ENCODE results near the gene CNOT11. TPM values are rescaled to one million over a fixed set of nuclear protein-coding genes. Genes with fewer than 3 reads are reported as not detected.

Gene CNOT11
- total RNA-seq, 1 donor from 2014 or later, result 10.8 TPM

DNA sequence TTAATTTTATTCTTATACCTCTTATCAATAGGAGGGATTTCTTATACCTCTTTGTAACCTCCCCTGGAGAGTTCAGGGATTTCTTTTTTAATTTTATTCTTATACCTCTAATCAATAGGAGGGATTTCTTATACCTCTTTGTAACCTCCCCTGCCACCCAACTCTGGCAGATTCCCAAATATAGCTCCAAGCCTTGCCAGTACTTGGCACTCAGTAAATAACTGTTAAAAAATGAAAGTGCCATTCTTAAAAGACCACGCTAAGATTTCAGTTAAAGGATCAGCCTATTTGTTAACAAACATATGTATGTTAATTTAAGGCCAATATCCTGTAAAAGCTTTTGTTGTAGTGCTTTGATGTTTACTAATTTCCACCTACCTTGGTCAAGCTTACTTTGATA is 51.0 kb downstream of the CNOT11 start:
- TF ChIP-seq, protein P1, sequence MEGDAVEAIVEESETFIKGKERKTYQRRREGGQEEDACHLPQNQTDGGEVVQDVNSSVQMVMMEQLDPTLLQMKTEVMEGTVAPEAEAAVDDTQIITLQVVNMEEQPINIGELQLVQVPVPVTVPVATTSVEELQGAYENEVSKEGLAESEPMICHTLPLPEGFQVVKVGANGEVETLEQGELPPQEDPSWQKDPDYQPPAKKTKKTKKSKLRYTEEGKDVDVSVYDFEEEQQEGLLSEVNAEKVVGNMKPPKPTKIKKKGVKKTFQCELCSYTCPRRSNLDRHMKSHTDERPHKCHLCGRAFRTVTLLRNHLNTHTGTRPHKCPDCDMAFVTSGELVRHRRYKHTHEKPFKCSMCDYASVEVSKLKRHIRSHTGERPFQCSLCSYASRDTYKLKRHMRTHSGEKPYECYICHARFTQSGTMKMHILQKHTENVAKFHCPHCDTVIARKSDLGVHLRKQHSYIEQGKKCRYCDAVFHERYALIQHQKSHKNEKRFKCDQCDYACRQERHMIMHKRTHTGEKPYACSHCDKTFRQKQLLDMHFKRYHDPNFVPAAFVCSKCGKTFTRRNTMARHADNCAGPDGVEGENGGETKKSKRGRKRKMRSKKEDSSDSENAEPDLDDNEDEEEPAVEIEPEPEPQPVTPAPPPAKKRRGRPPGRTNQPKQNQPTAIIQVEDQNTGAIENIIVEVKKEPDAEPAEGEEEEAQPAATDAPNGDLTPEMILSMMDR (IDR thresholded peaks at IDR 0.05; ENCODE audit: insufficient read depth, low read length, severe bottlenecking), result no peak
- no peak for DNase-seq (ENCODE audit: low read depth)
- FAIRE-seq, result no peak
- Histone ChIP-seq H3K27me3 (ENCODE audit: control insufficient read depth, insufficient read depth, low read length) (no peaks in the 10 kb centered on the region), H3K36me3 (ENCODE audit: control insufficient read depth, insufficient read depth, low read length) (peaks cover 2% of the 10 kb centered on the region), H3K4me3 (ENCODE audit: low read depth, low read length) (no peak overlapping the region)

DNA sequence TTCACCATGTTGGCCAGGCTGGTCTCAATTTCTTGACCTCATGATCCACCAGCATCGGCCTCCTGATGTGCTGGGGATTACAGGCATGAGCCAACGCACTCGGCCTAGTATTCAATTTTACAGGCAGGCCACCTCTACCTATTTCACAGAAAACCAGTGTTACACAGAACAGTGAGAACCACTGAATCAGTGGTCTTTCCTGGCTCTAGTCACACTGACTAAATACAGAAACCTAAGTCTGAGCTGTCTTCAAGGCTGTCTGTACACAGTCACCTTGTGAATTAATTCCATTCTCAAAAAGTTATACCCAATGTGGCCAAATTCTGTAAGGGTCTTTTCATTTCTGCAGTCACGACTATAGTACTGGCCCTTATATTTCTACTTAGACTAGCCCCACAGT is 52.3 kb downstream of the CNOT11 start:
- FAIRE-seq, result no peak
- H3K4me3 ChIP-seq (ENCODE audit: low read depth, low read length), result no peak overlapping the region
- TF ChIP-seq, protein P1 (IDR thresholded peaks at IDR 0.05; ENCODE audit: insufficient read depth, low read length, severe bottlenecking), result no peak
- no peak for DNase-seq (ENCODE audit: low read depth)
- no peaks in the 10 kb centered on the region for H3K27me3 ChIP-seq (ENCODE audit: control insufficient read depth, insufficient read depth, low read length)
- peaks cover 2% of the 10 kb centered on the region for H3K36me3 ChIP-seq (ENCODE audit: control insufficient read depth, insufficient read depth, low read length)

DNA sequence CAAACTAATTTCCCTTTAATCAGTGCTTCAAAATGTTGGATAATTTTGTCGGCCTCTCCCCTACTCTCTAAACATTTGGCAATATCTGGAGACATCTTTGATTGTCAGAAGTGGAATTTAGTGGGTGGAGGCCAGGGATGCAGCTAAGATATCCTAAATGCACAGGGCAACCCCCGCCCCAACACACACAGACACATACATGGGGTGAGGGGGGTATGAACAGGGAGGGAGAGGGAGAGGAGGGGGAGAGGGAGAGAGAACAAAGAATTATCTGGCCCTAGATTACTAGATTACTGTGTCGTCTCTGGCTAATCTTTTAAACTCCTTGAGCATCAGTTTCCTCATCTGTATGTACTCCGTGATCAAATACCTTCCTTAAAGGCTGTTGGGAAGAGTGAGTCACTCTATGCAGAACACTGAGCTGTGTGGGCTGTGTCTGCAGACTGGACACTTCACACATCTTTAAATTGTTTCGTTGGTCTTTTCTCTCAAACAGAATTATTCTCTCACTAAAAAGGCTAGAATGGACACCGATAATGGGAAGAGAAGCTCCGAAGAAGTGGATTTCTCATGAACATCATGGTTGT is 52.9 kb downstream of the CNOT11 start:
- H3K27me3 ChIP-seq (ENCODE audit: control insufficient read depth, insufficient read depth, low read length), result no peaks in the 10 kb centered on the region
- peak; percentile 78 for DNase-seq (ENCODE audit: low read depth)
- H3K36me3 ChIP-seq (ENCODE audit: control insufficient read depth, insufficient read depth, low read length), result peaks cover 2% of the 10 kb centered on the region
- no peak for FAIRE-seq
- no peak overlapping the region for H3K4me3 ChIP-seq (ENCODE audit: low read depth, low read length)
- TF ChIP-seq, protein P1 (IDR thresholded peaks at IDR 0.05; ENCODE audit: insufficient read depth, low read length, severe bottlenecking), result no peak

DNA sequence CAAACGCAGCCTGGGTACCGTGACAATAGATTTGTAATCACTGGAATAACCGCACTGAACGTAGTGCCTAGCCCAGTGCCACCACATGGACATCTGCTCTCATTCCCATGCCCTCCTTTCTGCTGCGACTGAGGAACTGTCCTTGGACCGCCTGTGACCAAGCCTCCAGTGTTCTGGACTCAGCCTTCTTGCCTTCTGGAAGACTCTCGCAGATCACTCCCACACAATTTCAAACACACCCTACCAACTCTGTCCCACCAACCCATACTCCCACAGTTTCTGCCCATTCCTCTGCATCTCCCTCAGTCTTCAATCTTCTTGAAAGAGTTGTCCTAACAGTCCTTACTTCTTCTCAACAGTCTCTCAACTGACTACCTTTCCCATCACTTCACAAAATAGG is 53.7 kb downstream of the CNOT11 start:
- peak; percentile 17 for DNase-seq (ENCODE audit: low read depth)
- H3K4me3 ChIP-seq (ENCODE audit: low read depth, low read length), result peak overlapping the region; percentile 88
- H3K27me3 ChIP-seq (ENCODE audit: control insufficient read depth, insufficient read depth, low read length), result no peaks in the 10 kb centered on the region
- H3K36me3 ChIP-seq (ENCODE audit: control insufficient read depth, insufficient read depth, low read length), result no peaks in the 10 kb centered on the region
- FAIRE-seq, result no peak
- TF ChIP-seq, protein P1 (IDR thresholded peaks at IDR 0.05; ENCODE audit: insufficient read depth, low read length, severe bottlenecking), result no peak

DNA sequence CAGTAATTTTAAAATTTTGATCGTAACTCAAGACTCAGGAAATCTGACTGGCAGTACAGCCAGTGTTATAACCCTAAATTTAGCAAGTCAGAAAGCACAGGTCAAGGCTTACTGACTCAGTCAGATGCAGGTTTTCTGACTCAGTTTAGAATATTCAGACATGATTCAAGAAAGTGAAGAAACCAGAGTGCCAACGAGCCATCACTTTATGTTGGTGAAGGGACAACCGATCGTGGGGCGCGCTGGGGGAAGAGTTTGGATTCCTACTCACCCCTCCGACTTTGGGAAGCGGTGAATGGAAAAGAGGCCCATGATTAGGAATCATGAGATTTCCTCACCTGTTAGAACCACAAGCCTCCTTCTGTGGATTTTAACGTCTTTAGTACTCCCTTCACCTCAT is 54.8 kb downstream of the CNOT11 start:
- H3K27me3 ChIP-seq (ENCODE audit: control insufficient read depth, insufficient read depth, low read length), result no peaks in the 10 kb centered on the region
- H3K4me3 ChIP-seq (ENCODE audit: low read depth, low read length), result peak overlapping the region; percentile 88
- peak; percentile 68 for DNase-seq (ENCODE audit: low read depth)
- FAIRE-seq, result no peak
- TF ChIP-seq, protein P1 (IDR thresholded peaks at IDR 0.05; ENCODE audit: insufficient read depth, low read length, severe bottlenecking), result no peak
- no peaks in the 10 kb centered on the region for H3K36me3 ChIP-seq (ENCODE audit: control insufficient read depth, insufficient read depth, low read length)

DNA sequence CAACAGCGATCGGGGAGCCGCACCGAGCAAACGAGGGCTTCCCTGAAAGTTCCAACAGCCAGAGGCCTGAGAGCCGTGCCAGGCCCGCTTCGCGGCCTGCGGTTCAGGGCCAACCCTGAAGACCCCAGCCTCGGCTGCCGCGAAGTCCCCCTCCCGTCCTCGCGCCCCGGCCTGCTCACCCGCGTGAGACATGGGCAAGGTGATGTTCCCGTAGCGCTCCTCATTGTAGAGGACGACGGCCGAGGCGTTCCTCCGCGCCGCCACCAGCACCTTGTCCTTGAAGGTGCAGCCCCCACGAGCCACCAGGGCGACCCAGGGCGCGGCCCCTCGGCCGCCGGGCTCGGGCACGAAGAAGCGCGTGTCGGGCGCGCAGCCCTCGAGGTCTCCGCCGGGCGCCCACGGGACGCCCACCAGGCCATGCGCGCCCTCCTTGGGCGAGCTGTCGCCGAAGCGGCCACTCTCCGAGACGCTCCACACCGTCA is 55.3 kb downstream of the CNOT11 start:
- Histone ChIP-seq H3K27me3 (ENCODE audit: control insufficient read depth, insufficient read depth, low read length) (no peaks in the 10 kb centered on the region), H3K4me3 (ENCODE audit: low read depth, low read length) (peak overlapping the region; percentile 88), H3K36me3 (ENCODE audit: control insufficient read depth, insufficient read depth, low read length) (no peaks in the 10 kb centered on the region)
- FAIRE-seq (no peak), DNase-seq (ENCODE audit: low read depth) (no peak)
- TF ChIP-seq, protein P1 (IDR thresholded peaks at IDR 0.05; ENCODE audit: insufficient read depth, low read length, severe bottlenecking), result no peak

Measured in bronchial epithelial cell (primary cell).